Parathyroid adenoma (tissue), 2 donors: ENCODE results near the gene EBPL.

Experiments used
- H2AFZ ChIP-seq: fragments of 300-600 bp; sonication (generic); one replicate; pipeline ENCODE4 v1.7.0; 2017; ENCODE audit warnings: antibody characterized with exemption, mild to moderate bottlenecking
- H3K27ac ChIP-seq: fragments of 300-600 bp; sonication (generic); one replicate; pipeline ENCODE4 v1.7.0; 2017
- H3K27me3 ChIP-seq: fragments of 300-600 bp; sonication (generic); one replicate; pipeline ENCODE4 v1.7.0; 2017; ENCODE audit warnings: low read length; ENCODE audit not compliant: control insufficient read depth, insufficient read depth
- H3K36me3 ChIP-seq: fragments of 300-600 bp; sonication (generic); one replicate; pipeline ENCODE4 v1.7.0; 2017; ENCODE audit warnings: low read length; ENCODE audit not compliant: control insufficient read depth, insufficient read depth
- H3K4me1 ChIP-seq: fragments of 300-600 bp; sonication (generic); one replicate; pipeline ENCODE4 v1.7.0; 2017; ENCODE audit warnings: control low read depth
- H3K4me2 ChIP-seq: fragments of 300-600 bp; sonication (generic); one replicate; pipeline ENCODE4 v1.7.0; 2017; ENCODE audit warnings: low read length
- H3K4me3 ChIP-seq: fragments of 300-600 bp; sonication (generic); one replicate; pipeline ENCODE4 v1.7.0; 2017; ENCODE audit warnings: low read depth, low read length
- H3K79me2 ChIP-seq: fragments of 300-600 bp; sonication (generic); one replicate; pipeline ENCODE4 v1.7.0; 2017; ENCODE audit warnings: control low read depth
- H3K9ac ChIP-seq: fragments of 300-600 bp; sonication (generic); one replicate; pipeline ENCODE4 v1.7.0; 2017; ENCODE audit warnings: mild to moderate bottlenecking
- H3K9me3 ChIP-seq: fragments of 300-600 bp; sonication (generic); one replicate; pipeline ENCODE4 v1.7.0; 2017; ENCODE audit warnings: low read length; ENCODE audit not compliant: control insufficient read depth
- TF ChIP-seq, protein P1 (sequence below): fragments of 300-600 bp; sonication (generic); IDR thresholded peaks from one replicate; pipeline ENCODE4 v1.7.0; 2017; ENCODE audit warnings: antibody characterized with exemption, mild to moderate bottlenecking
- donor health status: primary hyperparathyroidism.

Gene EBPL

GRCh38 chr13:49653478-49653877 is 37.8 kb downstream of the EBPL start:
- no peak overlapping the region for H2AFZ ChIP-seq
- no peak overlapping the region for H3K9ac ChIP-seq
- H3K36me3 ChIP-seq = no peaks in the 10 kb centered on the region
- no peak overlapping the region for H3K4me2 ChIP-seq
- TF ChIP-seq, protein P1, sequence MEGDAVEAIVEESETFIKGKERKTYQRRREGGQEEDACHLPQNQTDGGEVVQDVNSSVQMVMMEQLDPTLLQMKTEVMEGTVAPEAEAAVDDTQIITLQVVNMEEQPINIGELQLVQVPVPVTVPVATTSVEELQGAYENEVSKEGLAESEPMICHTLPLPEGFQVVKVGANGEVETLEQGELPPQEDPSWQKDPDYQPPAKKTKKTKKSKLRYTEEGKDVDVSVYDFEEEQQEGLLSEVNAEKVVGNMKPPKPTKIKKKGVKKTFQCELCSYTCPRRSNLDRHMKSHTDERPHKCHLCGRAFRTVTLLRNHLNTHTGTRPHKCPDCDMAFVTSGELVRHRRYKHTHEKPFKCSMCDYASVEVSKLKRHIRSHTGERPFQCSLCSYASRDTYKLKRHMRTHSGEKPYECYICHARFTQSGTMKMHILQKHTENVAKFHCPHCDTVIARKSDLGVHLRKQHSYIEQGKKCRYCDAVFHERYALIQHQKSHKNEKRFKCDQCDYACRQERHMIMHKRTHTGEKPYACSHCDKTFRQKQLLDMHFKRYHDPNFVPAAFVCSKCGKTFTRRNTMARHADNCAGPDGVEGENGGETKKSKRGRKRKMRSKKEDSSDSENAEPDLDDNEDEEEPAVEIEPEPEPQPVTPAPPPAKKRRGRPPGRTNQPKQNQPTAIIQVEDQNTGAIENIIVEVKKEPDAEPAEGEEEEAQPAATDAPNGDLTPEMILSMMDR = no peak
- H3K27ac ChIP-seq = no peak overlapping the region
- H3K4me1 ChIP-seq = no peaks in the 10 kb centered on the region
- no peaks in the 10 kb centered on the region for H3K79me2 ChIP-seq
- H3K9me3 ChIP-seq = no peaks in the 10 kb centered on the region
- no peaks in the 10 kb centered on the region for H3K27me3 ChIP-seq
- H3K4me3 ChIP-seq = no peak overlapping the region

DNA sequence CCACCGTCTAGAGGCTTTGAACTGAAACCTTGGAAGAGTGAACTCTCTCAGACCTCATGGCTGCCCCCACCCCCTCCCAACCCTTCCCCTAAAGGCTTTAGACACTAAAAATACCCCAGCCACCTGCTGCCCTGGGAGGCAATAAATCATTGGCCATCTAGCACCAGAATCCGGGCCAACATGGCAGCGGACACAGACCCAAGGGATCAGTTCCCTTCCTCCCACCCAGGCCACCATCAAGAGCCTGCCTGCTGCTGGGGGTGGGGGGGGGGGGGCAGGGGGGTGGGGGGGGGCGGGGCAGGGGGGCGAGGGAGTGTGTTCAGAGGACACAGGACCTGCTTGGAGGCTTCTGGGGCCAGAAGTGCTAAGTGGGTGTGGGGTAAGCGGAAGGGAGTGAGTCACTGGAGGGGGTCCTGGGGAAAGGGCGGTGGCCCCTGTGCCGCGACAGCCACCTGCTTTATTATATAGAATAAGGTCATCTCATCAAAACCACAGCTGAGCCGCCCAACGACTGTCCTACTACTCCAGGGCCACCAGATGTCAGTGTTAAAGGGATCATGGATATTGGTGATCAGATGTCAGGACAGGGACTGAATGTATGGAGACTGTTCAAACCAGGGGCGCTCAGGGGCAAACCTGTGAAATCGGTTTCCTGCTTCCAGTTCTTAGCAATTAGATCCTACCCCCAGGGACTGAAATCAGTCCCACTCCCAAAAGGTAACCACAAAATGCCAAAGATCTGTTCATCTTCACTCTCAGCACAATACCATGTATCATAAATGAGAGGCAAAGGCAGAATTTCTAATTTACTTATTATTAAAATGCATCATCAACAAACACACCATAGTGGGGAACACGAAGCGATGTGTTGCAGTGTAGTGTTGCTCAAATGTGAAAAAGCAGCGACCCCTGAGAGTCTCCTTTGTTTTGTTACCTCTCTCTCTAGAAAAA is 38.7 kb downstream of the EBPL start:
- Histone ChIP-seq H3K79me2 (no peaks in the 10 kb centered on the region), H3K4me3 (no peak overlapping the region), H3K27ac (no peak overlapping the region), H3K9me3 (no peaks in the 10 kb centered on the region), H3K4me1 (no peaks in the 10 kb centered on the region), H3K36me3 (no peaks in the 10 kb centered on the region), H3K4me2 (no peak overlapping the region), H3K9ac (no peak overlapping the region), H3K27me3 (no peaks in the 10 kb centered on the region), H2AFZ (no peak overlapping the region)
- TF ChIP-seq, protein P1 = peak; percentile 15

GRCh38 chr13:49651570-49652354 is 39.5 kb downstream of the EBPL start:
- H3K9ac ChIP-seq = no peak overlapping the region
- no peak overlapping the region for H2AFZ ChIP-seq
- no peaks in the 10 kb centered on the region for H3K36me3 ChIP-seq
- no peaks in the 10 kb centered on the region for H3K79me2 ChIP-seq
- H3K9me3 ChIP-seq = no peaks in the 10 kb centered on the region
- no peaks in the 10 kb centered on the region for H3K4me1 ChIP-seq
- no peak overlapping the region for H3K4me3 ChIP-seq
- no peak overlapping the region for H3K4me2 ChIP-seq
- no peaks in the 10 kb centered on the region for H3K27me3 ChIP-seq
- TF ChIP-seq, protein P1 = no peak
- no peak overlapping the region for H3K27ac ChIP-seq

DNA sequence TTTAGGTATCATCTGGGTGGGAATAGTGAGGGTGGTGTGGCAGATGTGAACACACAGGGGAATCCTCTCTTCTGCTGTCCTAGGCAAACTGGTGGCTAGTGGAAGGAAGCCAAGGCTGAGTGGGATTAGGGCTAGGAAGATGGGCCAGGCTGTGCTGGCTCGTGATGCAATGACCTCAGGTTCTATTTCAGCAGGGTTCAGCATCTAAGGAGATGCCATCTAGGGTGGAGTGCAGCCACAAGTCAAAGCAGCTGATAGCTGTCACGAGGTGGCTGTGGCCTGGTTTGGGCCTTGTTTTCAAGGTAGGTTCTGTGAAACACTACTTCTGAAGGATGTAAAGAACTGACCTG is 41.3 kb downstream of the EBPL start:
- H3K27ac ChIP-seq = no peak overlapping the region
- no peak overlapping the region for H3K4me3 ChIP-seq
- TF ChIP-seq, protein P1 = no peak

More for the DNA sequence above, 41.3 kb downstream of the EBPL start:
- Histone ChIP-seq H3K9me3 (no peaks in the 10 kb centered on the region), H2AFZ (no peak overlapping the region), H3K79me2 (no peaks in the 10 kb centered on the region), H3K27me3 (no peaks in the 10 kb centered on the region), H3K9ac (no peak overlapping the region), H3K4me1 (no peaks in the 10 kb centered on the region), H3K4me2 (no peak overlapping the region), H3K36me3 (no peaks in the 10 kb centered on the region)
